HEK293 (cell line): Measurements from ENCODE around the gene DCAF10.

ENCODE experiments used
- GFI1B ChIP-seq: fragments of 450-650 bp; formaldehyde crosslinking; IDR thresholded peaks from 2 replicates; pipeline ENCODE4 v1.5.1; 2016; ENCODE audit warnings: missing biosample characterization, missing genetic modification characterization
- HOXD13 ChIP-seq: sonication (generic); formaldehyde crosslinking; IDR thresholded peaks from 2 replicates; pipeline ENCODE4 v1.8.0; 2022; ENCODE audit warnings: missing genetic modification reagents, borderline replicate concordance
- MYNN ChIP-seq: fragments of 450-650 bp; formaldehyde crosslinking; IDR thresholded peaks from 2 replicates; pipeline ENCODE4 v1.5.1; 2016; ENCODE audit warnings: missing biosample characterization, missing genetic modification characterization, borderline replicate concordance
- SCRT1 ChIP-seq: fragments of 450-650 bp; formaldehyde crosslinking; IDR thresholded peaks from 2 replicates; pipeline ENCODE4 v1.5.1; 2016; ENCODE audit warnings: missing biosample characterization, missing genetic modification characterization, borderline replicate concordance
- SP7 ChIP-seq: fragments of 450-650 bp; formaldehyde crosslinking; IDR thresholded peaks from 2 replicates; pipeline ENCODE4 v1.5.1; 2016; ENCODE audit warnings: missing biosample characterization, missing genetic modification characterization
- ZBTB21 ChIP-seq: fragments of 450-650 bp; formaldehyde crosslinking; IDR thresholded peaks from 2 replicates; pipeline ENCODE4 v1.5.1; 2017; ENCODE audit warnings: missing biosample characterization, missing genetic modification characterization
- ZBTB26 ChIP-seq: fragments of 450-650 bp; formaldehyde crosslinking; optimal IDR thresholded peaks from 2 replicates; pipeline ENCODE3; 2016; ENCODE audit warnings: missing biosample characterization, mild to moderate bottlenecking, missing genetic modification characterization
- ZBTB48 ChIP-seq: fragments of 450-650 bp; formaldehyde crosslinking; IDR thresholded peaks from 2 replicates; pipeline ENCODE4 v1.5.1; 2016; ENCODE audit warnings: missing biosample characterization, missing genetic modification characterization
- ZNF146 ChIP-seq: fragments of 450-650 bp; formaldehyde crosslinking; IDR thresholded peaks from 2 replicates; pipeline ENCODE4 v1.5.1; 2016; ENCODE audit warnings: missing biosample characterization, missing genetic modification characterization
- ZNF155 ChIP-seq: fragments of 450-650 bp; formaldehyde crosslinking; IDR thresholded peaks from 2 replicates; pipeline ENCODE4 v1.5.1; 2016; ENCODE audit warnings: missing biosample characterization, missing genetic modification characterization
- ZNF18 ChIP-seq: fragments of 450-650 bp; formaldehyde crosslinking; IDR thresholded peaks from 2 replicates; pipeline ENCODE4 v1.5.1; 2016; ENCODE audit warnings: missing biosample characterization, missing genetic modification characterization
- ZNF211 ChIP-seq: fragments of 450-650 bp; formaldehyde crosslinking; IDR thresholded peaks from 2 replicates; pipeline ENCODE4 v1.5.1; 2016; ENCODE audit warnings: low read depth, missing biosample characterization, missing genetic modification characterization
- ZNF280C ChIP-seq: fragments of 450-650 bp; formaldehyde crosslinking; IDR thresholded peaks from 2 replicates; pipeline ENCODE4 v1.5.1; 2016; ENCODE audit warnings: missing biosample characterization, missing genetic modification characterization
- ZNF37A ChIP-seq: fragments of 450-650 bp; IDR thresholded peaks from 2 replicates; pipeline ENCODE4 v1.5.1; 2018; ENCODE audit warnings: missing biosample characterization, missing genetic modification characterization
- ZNF394 ChIP-seq: fragments of 450-650 bp; formaldehyde crosslinking; IDR thresholded peaks from 2 replicates; pipeline ENCODE4 v1.5.1; 2016; ENCODE audit warnings: missing biosample characterization, missing genetic modification characterization, mild to moderate bottlenecking, moderate library complexity, borderline replicate concordance
- ZNF518A ChIP-seq: fragments of 450-650 bp; formaldehyde crosslinking; conservative IDR thresholded peaks from 2 replicates; pipeline ENCODE4 v1.5.1; 2016; ENCODE audit warnings: low read depth, missing biosample characterization, missing genetic modification characterization
- ZNF610 ChIP-seq: fragments of 450-650 bp; formaldehyde crosslinking; IDR thresholded peaks from 2 replicates; pipeline ENCODE4 v1.5.1; 2016; ENCODE audit warnings: missing biosample characterization, missing genetic modification characterization, borderline replicate concordance
- ZNF830 ChIP-seq: fragments of 450-650 bp; IDR thresholded peaks from 2 replicates; pipeline ENCODE4 v1.5.0; 2018; ENCODE audit warnings: missing biosample characterization, missing genetic modification characterization, low read depth, mild to moderate bottlenecking, moderate library complexity

Gene DCAF10

GRCh38 chr9:37904445-37905130 lies 104.0 kb downstream of the DCAF10 start (continued):
- TF ChIP-seq ZNF610 (tag by site-specific recombination) (no peak; the same call in 1 of the 2 replicates), GFI1B (tag by site-specific recombination) (no peak), ZNF280C (tag by site-specific recombination) (no peak), HOXD13 (no peak), ZNF155 (no peak), ZNF211 (tag by site-specific recombination) (no peak), ZNF518A (tag by site-specific recombination) (no peak), ZBTB26 (tag by site-specific recombination) (no peak), ZNF394 (peak; percentile 5; the same call in 1 of the 2 replicates), ZNF830 (tag by site-specific recombination) (no peak), SCRT1 (tag by site-specific recombination) (no peak), ZBTB48 (tag by site-specific recombination) (no peak; the same call in 1 of the 2 replicates), MYNN (tag by site-specific recombination) (no peak), ZNF146 (no peak), ZNF18 (tag by site-specific recombination) (no peak), ZNF37A (tag by site-specific recombination) (no peak), ZBTB21 (tag by site-specific recombination) (no peak), SP7 (0 out of 2 replicates have a peak, but pooled peaks have one; percentile 6)
